Spleen (tissue), 11 donors: ENCODE data around the gene TAGLN2. TPM values are rescaled to one million over a fixed set of nuclear protein-coding genes. Genes with fewer than 3 reads are reported as not detected.

Experiments
- DNase-seq: peaks from one replicate; pipeline ENCODE4 v3.0.0-alpha.2; 2020
- H3K27ac ChIP-seq, 8 donors: fragments of 200-600 bp; sonication (generic) in 7 of 8; 1 replicate in 4 of 8; 2 replicates in 4 of 8; pipeline versions ENCODE4 v1.5.0 to v1.8.0; 2016 to 2021; ENCODE audit warnings: inconsistent platforms in 4 of 8, mild to moderate bottlenecking in 4 of 8, moderate library complexity in 1 of 8
- H3K27me3 ChIP-seq, 7 donors: fragments of 200-600 bp; sonication (generic) in 6 of 7; replicated peaks in 1 of 7; 1 replicate in 4 of 7; 2 replicates in 3 of 7; pipeline versions ENCODE4 v1.5.0 to v1.8.0; 2016 to 2021; ENCODE audit warnings: inconsistent platforms in 3 of 7, mild to moderate bottlenecking in 1 of 7
- H3K36me3 ChIP-seq, 6 donors: fragments of 200-600 bp; sonication (generic) in 5 of 6; 1 replicate in 4 of 6; 2 replicates in 2 of 6; pipeline versions ENCODE4 v1.5.0 to v1.8.0; 2016 to 2021; ENCODE audit warnings: inconsistent platforms in 2 of 6
- H3K4me1 ChIP-seq, 6 donors: fragments of 200-600 bp; sonication (generic) in 5 of 6; 1 replicate in 3 of 6; 2 replicates in 3 of 6; pipeline versions ENCODE4 v1.5.0 to v1.8.0; 2016 to 2021; ENCODE audit warnings: inconsistent platforms in 3 of 6
- H3K4me3 ChIP-seq, 8 donors: fragments of 200-600 bp; sonication (generic) in 7 of 8; 1 replicate in 4 of 8; 2 replicates in 4 of 8; pipeline versions ENCODE4 v1.5.0 to v1.8.0; 2016 to 2021; ENCODE audit warnings: inconsistent platforms in 4 of 8, mild to moderate bottlenecking in 4 of 8, moderate library complexity in 2 of 8
- H3K9me3 ChIP-seq, 8 donors: fragments of 200-600 bp; sonication (generic) in 7 of 8; 1 replicate in 4 of 8; 2 replicates in 4 of 8; pipeline versions ENCODE4 v1.5.0 to v1.8.0; 2016 to 2021; ENCODE audit warnings: inconsistent platforms in 4 of 8
- POLR2A ChIP-seq, 3 donors: fragments of 450-650 bp; IDR thresholded peaks; one replicate each; pipeline ENCODE4 v1.5.1; 2017; ENCODE audit warnings: antibody characterized with exemption in 3 of 3, mild to moderate bottlenecking in 1 of 3
- POLR2AphosphoS5 ChIP-seq, 3 donors: sonication (generic); formaldehyde crosslinking; IDR thresholded peaks; one replicate each; pipeline ENCODE4 v1.5.1; 2017; ENCODE audit warnings: antibody characterized with exemption in 3 of 3
- WGBS, 5 donors: extraction: QIAGEN DNeasy Blood & Tissue Kit in 3 of 5; methylation state at CpG; one replicate each; pipeline versions ENCODE4 v1.1.5 to v1.1.7; 2013 to 2018; 5-methylcytosine and 5-hydroxymethylcytosine counted together
- intact Hi-C: fragments of 100-400 bp; cut with DNase I; formaldehyde crosslinking; loops from one replicate; pipeline ENCODE4 v1.15.0; 2023; ENCODE audit warnings: low total_unique reads
- polyA plus RNA-seq, 3 donors: library from polyadenylated mRNA; stranded (reverse); fragments of 200-250 nt; gene quantifications; one replicate each; pipeline ENCODE4 v1.2.1, GENCODE V29; 2013
- total RNA-seq, 7 donors: library from RNA; depleted of rRNA in 3 of 7; stranded (reverse); fragments of >200 nt in 3 of 7; fragmentation: NEBNext Ultra II Directional in 4 of 7; extraction: Animal tissue kit (Norgen Biotek cat#: 25700) in 4 of 7; gene quantifications; one replicate each; pipeline versions ENCODE4 v1.1.0 to v1.2.1, GENCODE V29; 2016 to 2021
- TF ChIP-seq, protein P1 (sequence below), 11 experiments: fragments of 200-600 bp in 7 of 11; fragments of 450-650 bp in 4 of 11; sonication (generic) in 4 of 11; IDR thresholded peaks in 8 of 11; conservative IDR thresholded peaks in 3 of 11; 1 replicate in 7 of 11; 2 replicates in 4 of 11; pipeline versions ENCODE4 v1.4.0 to v1.8.0; 2016 to 2021; ENCODE audit warnings: antibody characterized with exemption in 11 of 11, inconsistent platforms in 4 of 11, mild to moderate bottlenecking in 1 of 11
- donor health status: healthy with polysubstance abuse.
- donor health status: DM: no; HTN: no; CAD: no; lungs with moderate emphysema.
- donor health status: DM: no; HTN: no; CAD: no.
- donor health status: Bipolar disorder and iron deficiency.
- donor health status: healthy.
- donor health status: DM: no; HTN: no; CAD: no.
- donor health status: DM: yes; HTN: yes; CAD: no.

Gene TAGLN2
- total and polyA plus RNA-seq, 10 donors: 341 to 525 (median 411) TPM

DNA sequence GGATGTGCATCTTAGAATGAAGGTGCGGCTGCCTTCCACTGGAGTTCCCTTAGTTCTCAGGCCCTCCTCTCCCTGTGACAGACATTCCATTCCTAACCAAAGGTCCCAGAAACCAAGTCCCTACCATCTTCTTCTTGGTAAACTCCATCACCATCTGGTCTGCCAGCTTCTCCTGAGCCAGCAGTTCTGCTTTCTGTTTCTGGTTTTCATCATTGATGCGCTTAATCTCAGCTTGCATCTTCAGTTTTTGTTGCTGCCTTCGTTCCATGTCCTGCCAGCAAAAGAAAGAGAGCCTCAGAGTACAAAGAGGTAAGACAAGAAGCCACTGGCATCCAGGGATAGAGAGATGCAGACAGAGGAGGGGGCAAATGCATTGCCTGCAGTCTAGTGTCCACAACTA lies 44.9 kb downstream of the TAGLN2 start:
- H3K4me1 ChIP-seq: peaks cover 0 to 36% (median 9%) of the 10 kb centered on the region in 6 donors
- 63 to 81% (median 77%) methylated on average over 3 of the region's 3 CpGs for WGBS, 5 donors
- no peaks in the 10 kb centered on the region for H3K36me3 ChIP-seq
- H3K4me3 ChIP-seq: no peak overlapping the region
- no peak for TF ChIP-seq POLR2A (IDR thresholded peaks at IDR 0.05)
- H3K27ac ChIP-seq: peak overlapping the region in 4 of 8 donors; percentile 3 to 73 (median 20)
- no peaks in the 10 kb centered on the region for H3K27me3 ChIP-seq
- DNase-seq: no peak
- H3K9me3 ChIP-seq: no peaks in the 10 kb centered on the region
- intact Hi-C loops: no loop called here

DNA sequence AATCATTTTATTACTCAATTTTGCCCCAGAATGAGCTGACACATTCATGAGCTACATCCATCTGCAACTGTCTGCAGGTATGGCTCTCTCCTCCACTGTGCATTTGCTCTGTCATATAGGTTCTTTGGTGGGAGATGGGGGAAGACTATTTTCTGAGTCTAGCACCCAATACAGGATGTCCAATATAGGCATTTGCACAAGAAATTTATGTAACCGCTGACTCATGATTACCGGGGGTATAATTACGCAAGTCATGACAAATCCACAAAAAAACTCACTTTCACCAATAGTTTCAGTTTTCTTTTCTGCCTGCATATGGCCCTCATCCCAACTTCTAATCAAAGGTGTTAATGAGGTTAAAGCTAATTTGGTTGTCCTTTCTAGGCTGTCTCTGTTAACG lies 45.3 kb downstream of the TAGLN2 start:
- no peaks in the 10 kb centered on the region for H3K36me3 ChIP-seq
- WGBS, 5 donors: 46 to 67% (median 54%) methylated on average over 4 of the region's 4 CpGs
- H3K4me1 ChIP-seq: peaks cover 0 to 36% (median 9%) of the 10 kb centered on the region in 6 donors

DNA sequence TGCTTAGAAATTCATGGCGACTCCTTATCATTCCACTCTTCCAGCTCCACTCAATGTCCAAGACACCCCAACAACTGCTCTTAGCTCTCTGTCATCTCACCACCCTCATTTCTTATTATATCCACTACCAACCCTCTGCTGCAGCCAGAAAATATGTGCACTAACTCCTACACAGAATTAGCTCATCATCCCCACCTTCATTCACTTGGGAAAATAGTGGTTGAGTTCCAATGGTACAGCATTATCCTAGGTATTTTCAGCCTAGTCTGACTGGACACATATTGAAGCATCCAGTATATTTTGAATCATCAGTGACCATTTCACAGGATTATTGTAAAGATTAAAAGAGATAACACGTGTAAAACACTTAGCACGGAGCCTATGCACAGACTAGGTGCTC lies 46.2 kb downstream of the TAGLN2 start:
- no peak for DNase-seq
- no peaks in the 10 kb centered on the region for H3K36me3 ChIP-seq
- H3K4me3 ChIP-seq: no peak overlapping the region
- peaks cover 0 to 36% (median 9%) of the 10 kb centered on the region in 6 donors for H3K4me1 ChIP-seq
- no peaks in the 10 kb centered on the region for H3K27me3 ChIP-seq
- intact Hi-C loops: no loop called here
- no peak overlapping the region for H3K27ac ChIP-seq
- 87 to 94% (median 92%) methylated on average over 3 of the region's 3 CpGs for WGBS, 5 donors
- H3K9me3 ChIP-seq: no peaks in the 10 kb centered on the region
- TF ChIP-seq POLR2AphosphoS5 (IDR thresholded peaks at IDR 0.05): no peak
- TF ChIP-seq, protein P1, sequence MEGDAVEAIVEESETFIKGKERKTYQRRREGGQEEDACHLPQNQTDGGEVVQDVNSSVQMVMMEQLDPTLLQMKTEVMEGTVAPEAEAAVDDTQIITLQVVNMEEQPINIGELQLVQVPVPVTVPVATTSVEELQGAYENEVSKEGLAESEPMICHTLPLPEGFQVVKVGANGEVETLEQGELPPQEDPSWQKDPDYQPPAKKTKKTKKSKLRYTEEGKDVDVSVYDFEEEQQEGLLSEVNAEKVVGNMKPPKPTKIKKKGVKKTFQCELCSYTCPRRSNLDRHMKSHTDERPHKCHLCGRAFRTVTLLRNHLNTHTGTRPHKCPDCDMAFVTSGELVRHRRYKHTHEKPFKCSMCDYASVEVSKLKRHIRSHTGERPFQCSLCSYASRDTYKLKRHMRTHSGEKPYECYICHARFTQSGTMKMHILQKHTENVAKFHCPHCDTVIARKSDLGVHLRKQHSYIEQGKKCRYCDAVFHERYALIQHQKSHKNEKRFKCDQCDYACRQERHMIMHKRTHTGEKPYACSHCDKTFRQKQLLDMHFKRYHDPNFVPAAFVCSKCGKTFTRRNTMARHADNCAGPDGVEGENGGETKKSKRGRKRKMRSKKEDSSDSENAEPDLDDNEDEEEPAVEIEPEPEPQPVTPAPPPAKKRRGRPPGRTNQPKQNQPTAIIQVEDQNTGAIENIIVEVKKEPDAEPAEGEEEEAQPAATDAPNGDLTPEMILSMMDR (IDR thresholded peaks at IDR 0.05 in 8 of 11, conservative IDR thresholded peaks at IDR 0.05 in 3 of 11): no peak
- TF ChIP-seq POLR2A (IDR thresholded peaks at IDR 0.05): no peak

More for the DNA sequence above, 45.3 kb downstream of the TAGLN2 start:
- Histone ChIP-seq H3K27me3 (no peaks in the 10 kb centered on the region), H3K4me3 (no peak overlapping the region), H3K27ac (peak overlapping the region in 3 of 8 donors; percentile 3 to 73 (median 24)), H3K9me3 (no peaks in the 10 kb centered on the region)
- no peak for DNase-seq
- intact Hi-C loops: no loop called here
- TF ChIP-seq, protein P1 (IDR thresholded peaks at IDR 0.05 in 8 of 11, conservative IDR thresholded peaks at IDR 0.05 in 3 of 11): no peak
- TF ChIP-seq POLR2A (IDR thresholded peaks at IDR 0.05) (no peak), POLR2AphosphoS5 (IDR thresholded peaks at IDR 0.05) (no peak)

GRCh38 chr1:159877695-159878444 lies 47.4 kb downstream of the TAGLN2 start:
- DNase-seq: no peak
- WGBS, 5 donors: 79 to 91% (median 88%) methylated on average over 6 of the region's 6 CpGs
- intact Hi-C loops: no loop called here

More at GRCh38 chr1:159877695-159878444, 47.4 kb downstream of the TAGLN2 start:
- Histone ChIP-seq H3K27me3 (no peaks in the 10 kb centered on the region), H3K9me3 (no peaks in the 10 kb centered on the region), H3K4me3 (no peak overlapping the region), H3K4me1 (peaks cover 0 to 36% (median 9%) of the 10 kb centered on the region in 6 donors), H3K36me3 (no peaks in the 10 kb centered on the region), H3K27ac (no peak overlapping the region)
- TF ChIP-seq, protein P1 (IDR thresholded peaks at IDR 0.05 in 8 of 11, conservative IDR thresholded peaks at IDR 0.05 in 3 of 11): no peak
- TF ChIP-seq POLR2A (IDR thresholded peaks at IDR 0.05) (no peak), POLR2AphosphoS5 (IDR thresholded peaks at IDR 0.05) (no peak)
